Body of pancreas (tissue), 4 donors: ENCODE data around the gene NLRP9. TPM values are rescaled to one million over a fixed set of nuclear protein-coding genes. Genes with fewer than 3 reads are reported as not detected.

Experiments used
- ATAC-seq: fragments of 150-250 bp; one replicate; pipeline ENCODE4 v1.9.1; 2016
- DNase-seq, 4 donors: peaks; one replicate each; pipeline ENCODE4 v3.0.0-alpha.2; 2019
- H3K27ac ChIP-seq, 4 donors: fragments of 200-600 bp; sonication (generic); 1 replicate in 3 of 4; 2 replicates in 1 of 4; pipeline versions ENCODE4 v1.5.1 to v1.6.1; 2016 to 2019; ENCODE audit warnings: mild to moderate bottlenecking in 1 of 4, mixed read lengths in 1 of 4, moderate library complexity in 1 of 4
- H3K27me3 ChIP-seq, 2 donors: fragments of 200-600 bp; sonication (generic); one replicate each; pipeline ENCODE4 v1.6.0; 2016; ENCODE audit warnings: mild to moderate bottlenecking in 1 of 2
- H3K36me3 ChIP-seq, 2 donors: fragments of 200-600 bp; sonication (generic); replicated peaks in 1 of 2; 2 replicates each; pipeline ENCODE4 v1.5.1; 2016; ENCODE audit warnings: low read depth in 2 of 2; ENCODE audit not compliant: insufficient read depth in 1 of 2
- H3K4me1 ChIP-seq: fragments of 200-600 bp; sonication (generic); one replicate; pipeline ENCODE4 v1.6.0; 2016
- H3K4me3 ChIP-seq, 2 donors: fragments of 200-600 bp; sonication (generic); 1 replicate in 1 of 2; 2 replicates in 1 of 2; pipeline ENCODE4 v1.5.1; 2016 to 2019
- H3K9me3 ChIP-seq, 3 donors: fragments of 200-600 bp; sonication (generic); 1 replicate in 2 of 3; 2 replicates in 1 of 3; pipeline ENCODE4 v1.5.1; 2016
- POLR2A ChIP-seq, 3 donors: fragments of 450-650 bp; IDR thresholded peaks; one replicate each; pipeline ENCODE4 v1.6.1; 2016; ENCODE audit warnings: antibody characterized with exemption in 3 of 3, mild to moderate bottlenecking in 2 of 3
- WGBS, 2 donors: methylation state at CpG; one replicate each; pipeline ENCODE4 v1.1.5; 2017; 5-methylcytosine and 5-hydroxymethylcytosine counted together
- intact Hi-C: fragments of 100-400 bp; cut with DNase I; formaldehyde crosslinking; loops from one replicate; pipeline ENCODE4 v1.15.1; 2023
- total RNA-seq, 2 donors: library from RNA; depleted of rRNA; stranded (reverse); fragments of >200 nt; gene quantifications; one replicate each; pipeline ENCODE4 v1.1.0, GENCODE V29; 2016
- TF ChIP-seq, protein P1 (sequence below), 7 experiments: fragments of 450-650 bp in 4 of 7; fragments of 200-600 bp in 3 of 7; sonication (generic) in 3 of 7; IDR thresholded peaks; one replicate each; pipeline ENCODE4 v1.5.1; 2016 to 2019; ENCODE audit warnings: antibody characterized with exemption in 7 of 7

The NLRP9 gene
- total RNA-seq, 2 donors from 2014 or later, result not detected

DNA sequence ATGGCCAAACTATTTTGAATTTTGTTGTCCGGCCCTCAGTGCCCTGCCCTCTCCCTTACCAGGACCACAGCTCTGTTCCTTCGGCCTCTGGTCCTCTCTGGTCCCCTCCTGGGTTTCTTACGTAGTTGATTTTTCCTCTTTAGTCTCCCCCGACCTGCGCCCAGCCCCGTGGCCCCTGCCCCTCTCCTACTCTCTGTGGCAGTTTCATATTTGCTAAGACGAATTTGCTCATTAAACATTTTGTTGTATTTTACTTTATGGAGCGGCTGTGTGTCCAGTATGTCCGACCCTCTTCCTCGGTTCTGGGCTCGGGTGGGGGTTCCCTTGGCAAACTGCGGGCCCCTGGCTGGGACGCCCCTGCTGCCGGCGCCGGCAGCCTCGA, 63.8 kb downstream of the NLRP9 start:
- WGBS, 2 donors, result 15 to 31% methylated on average over 10 to 17 of the region's 17 CpGs
- ATAC-seq (no peak), DNase-seq (no peak)
- H3K27ac ChIP-seq, result peak overlapping the region; percentile 80 to 95 (median 91)
- peaks cover 48% of the 10 kb centered on the region for H3K4me1 ChIP-seq
- H3K27me3 ChIP-seq, result no peaks in the 10 kb centered on the region
- intact Hi-C loops, result loop anchor here (10.0 kb wide), 1 partner anchor 1220 kb away; no protein-coding TSS in a partner anchor
- TF ChIP-seq, protein P1, sequence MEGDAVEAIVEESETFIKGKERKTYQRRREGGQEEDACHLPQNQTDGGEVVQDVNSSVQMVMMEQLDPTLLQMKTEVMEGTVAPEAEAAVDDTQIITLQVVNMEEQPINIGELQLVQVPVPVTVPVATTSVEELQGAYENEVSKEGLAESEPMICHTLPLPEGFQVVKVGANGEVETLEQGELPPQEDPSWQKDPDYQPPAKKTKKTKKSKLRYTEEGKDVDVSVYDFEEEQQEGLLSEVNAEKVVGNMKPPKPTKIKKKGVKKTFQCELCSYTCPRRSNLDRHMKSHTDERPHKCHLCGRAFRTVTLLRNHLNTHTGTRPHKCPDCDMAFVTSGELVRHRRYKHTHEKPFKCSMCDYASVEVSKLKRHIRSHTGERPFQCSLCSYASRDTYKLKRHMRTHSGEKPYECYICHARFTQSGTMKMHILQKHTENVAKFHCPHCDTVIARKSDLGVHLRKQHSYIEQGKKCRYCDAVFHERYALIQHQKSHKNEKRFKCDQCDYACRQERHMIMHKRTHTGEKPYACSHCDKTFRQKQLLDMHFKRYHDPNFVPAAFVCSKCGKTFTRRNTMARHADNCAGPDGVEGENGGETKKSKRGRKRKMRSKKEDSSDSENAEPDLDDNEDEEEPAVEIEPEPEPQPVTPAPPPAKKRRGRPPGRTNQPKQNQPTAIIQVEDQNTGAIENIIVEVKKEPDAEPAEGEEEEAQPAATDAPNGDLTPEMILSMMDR (IDR thresholded peaks at IDR 0.05), result no peak
- no peak for TF ChIP-seq POLR2A (IDR thresholded peaks at IDR 0.05)
- H3K9me3 ChIP-seq, result no peaks in the 10 kb centered on the region
- peaks cover 4 to 22% of the 10 kb centered on the region in 2 donors for H3K36me3 ChIP-seq
- H3K4me3 ChIP-seq, result peak overlapping the region; percentile 35 to 79

DNA sequence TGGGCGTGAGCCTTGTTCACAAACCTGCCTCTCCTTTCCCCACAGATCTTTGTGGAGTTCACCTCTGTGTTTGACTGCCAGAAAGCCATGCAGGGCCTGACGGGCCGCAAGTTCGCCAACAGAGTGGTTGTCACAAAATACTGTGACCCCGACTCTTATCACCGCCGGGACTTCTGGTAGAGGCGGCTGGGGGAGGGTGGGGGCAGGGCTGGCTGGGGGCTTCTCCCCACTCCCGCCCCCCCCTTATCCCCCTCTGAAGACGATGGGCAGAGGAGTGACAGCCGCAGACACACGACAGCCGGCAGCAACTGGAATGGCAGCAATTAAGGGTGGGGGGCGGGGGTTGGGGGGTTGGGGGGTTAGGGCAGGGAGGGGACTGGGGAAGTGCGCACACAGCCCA, 64.3 kb downstream of the NLRP9 start:
- DNase-seq (no peak), ATAC-seq (no peak)
- no peak overlapping the region for H3K4me3 ChIP-seq
- H3K36me3 ChIP-seq, result peaks cover 8 to 22% of the 10 kb centered on the region in 2 donors
- no peaks in the 10 kb centered on the region for H3K9me3 ChIP-seq
- H3K27me3 ChIP-seq, result no peaks in the 10 kb centered on the region
- H3K27ac ChIP-seq, result peak overlapping the region in 1 of 4 donors; percentile 80
- intact Hi-C loops, result loop anchor here (10.0 kb wide), 1 partner anchor 1219 kb away; no protein-coding TSS in a partner anchor
- H3K4me1 ChIP-seq, result peaks cover 42% of the 10 kb centered on the region
- 60 to 88% methylated on average over 8 to 15 of the region's 15 CpGs for WGBS, 2 donors
- TF ChIP-seq POLR2A (IDR thresholded peaks at IDR 0.05), result no peak
- TF ChIP-seq, protein P1 (IDR thresholded peaks at IDR 0.05), result no peak

DNA sequence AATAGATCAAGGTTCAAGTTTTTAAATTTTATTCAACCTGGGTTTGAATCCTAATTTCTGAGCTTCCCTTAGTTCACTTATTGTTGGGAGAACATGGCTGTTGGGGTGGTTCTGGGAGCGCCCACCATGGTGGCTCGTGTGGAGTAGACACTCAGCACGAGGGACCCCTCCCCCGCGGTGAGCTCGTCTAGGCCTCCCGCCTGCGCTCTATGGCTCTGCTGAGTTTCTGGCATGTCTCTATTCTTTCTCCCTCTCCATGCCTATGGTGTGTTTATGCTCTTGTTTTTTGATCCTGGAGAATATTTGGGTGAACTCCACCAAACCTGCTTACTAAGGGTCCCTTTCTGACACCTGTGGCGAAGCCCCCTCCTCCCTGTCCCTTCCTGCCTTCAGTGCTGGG, 64.7 kb downstream of the NLRP9 start:
- H3K9me3 ChIP-seq, result no peaks in the 10 kb centered on the region
- 74 to 78% methylated on average over 9 of the region's 9 CpGs for WGBS, 2 donors
- TF ChIP-seq, protein P1 (IDR thresholded peaks at IDR 0.05), result no peak
- TF ChIP-seq POLR2A (IDR thresholded peaks at IDR 0.05), result no peak
- H3K4me1 ChIP-seq, result peaks cover 38% of the 10 kb centered on the region
- ATAC-seq, result no peak
- H3K27me3 ChIP-seq, result no peaks in the 10 kb centered on the region
- peaks cover 12 to 23% of the 10 kb centered on the region in 2 donors for H3K36me3 ChIP-seq
- no peak for DNase-seq
- no peak overlapping the region for H3K4me3 ChIP-seq
- no peak overlapping the region for H3K27ac ChIP-seq
- intact Hi-C loops, result loop anchor here (10.0 kb wide), 1 partner anchor 1219 kb away; no protein-coding TSS in a partner anchor

GRCh38 chr19:55672418-55672817, 65.8 kb downstream of the NLRP9 start:
- no peak for DNase-seq
- Histone ChIP-seq H3K4me3 (no peak overlapping the region), H3K4me1 (peaks cover 36% of the 10 kb centered on the region), H3K27me3 (no peaks in the 10 kb centered on the region), H3K27ac (no peak overlapping the region), H3K36me3 (peaks cover 13 to 23% of the 10 kb centered on the region in 2 donors), H3K9me3 (no peaks in the 10 kb centered on the region)
- intact Hi-C loops, result loop anchor here (10.0 kb wide), 1 partner anchor 1218 kb away; no protein-coding TSS in a partner anchor
- WGBS, 2 donors, result 86 to 91% methylated on average over 5 of the region's 5 CpGs
- TF ChIP-seq, protein P1 (IDR thresholded peaks at IDR 0.05), result no peak
- TF ChIP-seq POLR2A (IDR thresholded peaks at IDR 0.05), result no peak
- ATAC-seq, result no peak

DNA sequence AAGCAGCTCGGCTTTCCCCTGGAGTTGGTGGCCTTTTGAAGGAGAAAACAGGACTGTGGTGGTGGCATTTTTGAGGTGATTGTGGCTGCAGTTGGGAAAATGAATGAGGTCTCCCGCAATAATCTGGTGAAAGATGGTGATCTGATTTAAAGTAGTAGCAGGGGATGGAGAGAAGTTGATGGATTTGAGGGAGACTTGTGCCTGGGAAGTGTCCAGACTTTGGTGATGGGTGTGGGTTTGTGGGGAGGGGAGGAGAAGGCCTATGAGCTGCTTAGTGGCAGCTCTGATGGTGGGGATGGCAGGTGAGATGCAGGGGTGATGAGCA, 67.2 kb downstream of the NLRP9 start:
- no peaks in the 10 kb centered on the region for H3K27me3 ChIP-seq
- 62 to 82% methylated on average over 2 of the region's 2 CpGs for WGBS, 2 donors
- TF ChIP-seq POLR2A (IDR thresholded peaks at IDR 0.05), result no peak
- TF ChIP-seq, protein P1 (IDR thresholded peaks at IDR 0.05), result no peak
- H3K4me1 ChIP-seq, result peaks cover 24% of the 10 kb centered on the region
- DNase-seq (no peak), ATAC-seq (no peak)
- intact Hi-C loops, result loop anchor here (10.0 kb wide), 1 partner anchor 1216 kb away; no protein-coding TSS in a partner anchor
- H3K36me3 ChIP-seq, result peaks cover 13 to 31% of the 10 kb centered on the region in 2 donors
- H3K4me3 ChIP-seq, result no peak overlapping the region
- H3K27ac ChIP-seq, result no peak overlapping the region
- H3K9me3 ChIP-seq, result no peaks in the 10 kb centered on the region
